HepG2 (cell line): Measurements from ENCODE around the gene NECAB2. TPM values are rescaled to one million over a fixed set of nuclear protein-coding genes. Genes with fewer than 3 reads are reported as not detected.

Experiments used
- AGO1 ChIP-seq: fragments of 200-400 bp; formaldehyde crosslinking; IDR thresholded peaks from 2 replicates; pipeline ENCODE4 v1.6.1; 2017; ENCODE audit warnings: mild to moderate bottlenecking, low read depth, low read length, moderate library complexity; ENCODE audit not compliant: poor library complexity, severe bottlenecking
- ATF1 ChIP-seq: IDR thresholded peaks from 2 replicates; pipeline ENCODE4 v1.6.1; 2016; ENCODE audit warnings: mild to moderate bottlenecking, control low read depth
- ATF7 ChIP-seq, 2 experiments: fragments of 450-650 bp in 1 of 2; sonication (generic) in 1 of 2; formaldehyde crosslinking in 1 of 2; IDR thresholded peaks; 2 replicates each; pipeline versions ENCODE4 v1.4.0 to v1.6.1; 2016 to 2020; ENCODE audit warnings: antibody characterized with exemption in 1 of 2, mild to moderate bottlenecking in 1 of 2, missing genetic modification reagents in 1 of 2
- GATAD2A ChIP-seq: IDR thresholded peaks from 2 replicates; pipeline ENCODE4 v1.6.1; 2016
- HNRNPL ChIP-seq: fragments of 200-400 bp; formaldehyde crosslinking; IDR thresholded peaks from 2 replicates; pipeline ENCODE4 v1.6.1; 2017; ENCODE audit warnings: mild to moderate bottlenecking, low read depth, low read length
- HOXA3 ChIP-seq: sonication (generic); formaldehyde crosslinking; IDR thresholded peaks from 2 replicates; pipeline ENCODE4 v1.5.0; 2020; ENCODE audit warnings: missing genetic modification reagents
- MEIS2 ChIP-seq: sonication (generic); formaldehyde crosslinking; IDR thresholded peaks from 2 replicates; pipeline ENCODE4 v1.9.0; 2021; ENCODE audit warnings: mild to moderate bottlenecking, missing genetic modification reagents
- NFRKB ChIP-seq: fragments of 450-650 bp; IDR thresholded peaks from 2 replicates; pipeline ENCODE4 v1.6.1; 2017
- PHF20 ChIP-seq: sonication (generic); formaldehyde crosslinking; IDR thresholded peaks from 2 replicates; pipeline ENCODE4 v1.5.0; 2020; ENCODE audit warnings: mild to moderate bottlenecking, missing genetic modification reagents
- ZBTB33 ChIP-seq: sonication (generic); formaldehyde crosslinking; IDR thresholded peaks from 2 replicates; pipeline ENCODE4 v1.4.0; 2020; ENCODE audit warnings: missing genetic modification reagents
- ZMYM3 ChIP-seq: sonication (generic); formaldehyde crosslinking; IDR thresholded peaks from 2 replicates; pipeline ENCODE4 v1.5.1; 2020; ENCODE audit warnings: mild to moderate bottlenecking, missing genetic modification reagents
- polyA plus RNA-seq, 8 experiments: library from polyadenylated mRNA; depleted of rRNA in 3 of 8; stranded (reverse) in 7 of 8; unstranded in 1 of 8; fragments of >200 nt; fragmentation: Illumina TruSeq in 4 of 8; extraction: Trizol in 4 of 8; gene quantifications; 2 replicates each; pipeline versions ENCODE4 v1.2.1 to v1.2.3, GENCODE V29; 2011 to 2016; ENCODE audit warnings: low read depth in 4 of 8, missing spikeins in 1 of 8, mixed read lengths in 1 of 8; ENCODE audit not compliant: insufficient read depth in 1 of 8
- total RNA-seq, 5 experiments: library from RNA; depleted of rRNA; stranded (reverse); fragments of >200 nt; fragmentation: Illumina TruSeq; extraction: Trizol; gene quantifications; 2 replicates each; pipeline ENCODE4 v1.2.3, GENCODE V29; 2016; ENCODE audit warnings: low read depth in 1 of 5
- TF ChIP-seq, protein P1 (sequence below): sonication (generic); formaldehyde crosslinking; IDR thresholded peaks from 2 replicates; pipeline ENCODE4 v1.4.0; 2020; ENCODE audit warnings: missing genetic modification reagents
- TF ChIP-seq, protein P2 (sequence below): IDR thresholded peaks from 2 replicates; pipeline ENCODE4 v1.6.1; 2016; ENCODE audit warnings: mild to moderate bottlenecking, missing biosample characterization, missing genetic modification reagents

Gene NECAB2
- total and polyA plus RNA-seq, 2 of the 13 experiments (the other 11 are each of a cell fraction or from before 2014, with no cell fraction given): 0.21 to 0.49 TPM

- no peak for TF ChIP-seq ATF7 (IDR thresholded peaks at IDR 0.05)
- TF ChIP-seq ATF7 (CRISPR knock-in tag; IDR thresholded peaks at IDR 0.05): no peak
- no peak for TF ChIP-seq MEIS2
- TF ChIP-seq GATAD2A (CRISPR knock-in tag): no peak
- peak; percentile 48; the same call in 1 of the 2 replicates for TF ChIP-seq ZBTB33
- no peak for TF ChIP-seq ATF1 (CRISPR knock-in tag)
- TF ChIP-seq HOXA3 (CRISPR knock-in tag): 0 out of 2 replicates have a peak, but pooled peaks have one; percentile 6
- TF ChIP-seq AGO1: no peak
- TF ChIP-seq NFRKB: no peak
- TF ChIP-seq, protein P1, sequence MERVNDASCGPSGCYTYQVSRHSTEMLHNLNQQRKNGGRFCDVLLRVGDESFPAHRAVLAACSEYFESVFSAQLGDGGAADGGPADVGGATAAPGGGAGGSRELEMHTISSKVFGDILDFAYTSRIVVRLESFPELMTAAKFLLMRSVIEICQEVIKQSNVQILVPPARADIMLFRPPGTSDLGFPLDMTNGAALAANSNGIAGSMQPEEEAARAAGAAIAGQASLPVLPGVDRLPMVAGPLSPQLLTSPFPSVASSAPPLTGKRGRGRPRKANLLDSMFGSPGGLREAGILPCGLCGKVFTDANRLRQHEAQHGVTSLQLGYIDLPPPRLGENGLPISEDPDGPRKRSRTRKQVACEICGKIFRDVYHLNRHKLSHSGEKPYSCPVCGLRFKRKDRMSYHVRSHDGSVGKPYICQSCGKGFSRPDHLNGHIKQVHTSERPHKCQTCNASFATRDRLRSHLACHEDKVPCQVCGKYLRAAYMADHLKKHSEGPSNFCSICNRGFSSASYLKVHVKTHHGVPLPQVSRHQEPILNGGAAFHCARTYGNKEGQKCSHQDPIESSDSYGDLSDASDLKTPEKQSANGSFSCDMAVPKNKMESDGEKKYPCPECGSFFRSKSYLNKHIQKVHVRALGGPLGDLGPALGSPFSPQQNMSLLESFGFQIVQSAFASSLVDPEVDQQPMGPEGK (CRISPR knock-in tag): 0 out of 2 replicates have a peak, but pooled peaks have one; percentile 24
- TF ChIP-seq PHF20 (CRISPR knock-in tag): no peak
- peak; percentile 78 for TF ChIP-seq ZMYM3 (CRISPR knock-in tag)
- TF ChIP-seq, protein P2, sequence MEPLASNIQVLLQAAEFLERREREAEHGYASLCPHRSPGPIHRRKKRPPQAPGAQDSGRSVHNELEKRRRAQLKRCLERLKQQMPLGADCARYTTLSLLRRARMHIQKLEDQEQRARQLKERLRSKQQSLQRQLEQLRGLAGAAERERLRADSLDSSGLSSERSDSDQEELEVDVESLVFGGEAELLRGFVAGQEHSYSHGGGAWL (CRISPR knock-in tag): no peak
- TF ChIP-seq HNRNPL: peak; percentile 57; the same call in 1 of the 2 replicates
These were observed 32.8 kb upstream of the NECAB2 start (continued) for GRCh38 chr16:83935005-83935857.
